ENCODE results near the gene RBM44. TPM values are rescaled to one million over a fixed set of nuclear protein-coding genes. Genes with fewer than 3 reads are reported as not detected.

Gene RBM44
- polyA plus RNA-seq, 1 donor from 2014 or later: 2.5 TPM

- Histone ChIP-seq H3K4me2 (ENCODE audit: low read length) (no peak overlapping the region), H3K27me3 (ENCODE audit: insufficient read depth, low read depth, low read length) (no peaks in the 10 kb centered on the region), H3K9me3 (ENCODE audit: low read length) (no peaks in the 10 kb centered on the region), H3K9me2 (ENCODE audit: insufficient read depth, low read length) (no peaks in the 10 kb centered on the region), H3K27ac (ENCODE audit: low read length) (no peak overlapping the region), H3F3A (ENCODE audit: insufficient read depth, low read length, poor library complexity, severe bottlenecking) (no peaks in the 10 kb centered on the region), H2AFZ (ENCODE audit: low read depth, low read length) (no peak overlapping the region), H3K4me3 (ENCODE audit: low read length) (no peak overlapping the region), H4K20me1 (ENCODE audit: insufficient read depth) (no peaks in the 10 kb centered on the region), H3K36me3 (ENCODE audit: insufficient read depth, low read length) (no peaks in the 10 kb centered on the region), H3K79me2 (replicated peaks; ENCODE audit: insufficient read depth, low read length) (no peaks in the 10 kb centered on the region), H3K9ac (ENCODE audit: low read length) (no peak overlapping the region)
- TF ChIP-seq, protein P1, sequence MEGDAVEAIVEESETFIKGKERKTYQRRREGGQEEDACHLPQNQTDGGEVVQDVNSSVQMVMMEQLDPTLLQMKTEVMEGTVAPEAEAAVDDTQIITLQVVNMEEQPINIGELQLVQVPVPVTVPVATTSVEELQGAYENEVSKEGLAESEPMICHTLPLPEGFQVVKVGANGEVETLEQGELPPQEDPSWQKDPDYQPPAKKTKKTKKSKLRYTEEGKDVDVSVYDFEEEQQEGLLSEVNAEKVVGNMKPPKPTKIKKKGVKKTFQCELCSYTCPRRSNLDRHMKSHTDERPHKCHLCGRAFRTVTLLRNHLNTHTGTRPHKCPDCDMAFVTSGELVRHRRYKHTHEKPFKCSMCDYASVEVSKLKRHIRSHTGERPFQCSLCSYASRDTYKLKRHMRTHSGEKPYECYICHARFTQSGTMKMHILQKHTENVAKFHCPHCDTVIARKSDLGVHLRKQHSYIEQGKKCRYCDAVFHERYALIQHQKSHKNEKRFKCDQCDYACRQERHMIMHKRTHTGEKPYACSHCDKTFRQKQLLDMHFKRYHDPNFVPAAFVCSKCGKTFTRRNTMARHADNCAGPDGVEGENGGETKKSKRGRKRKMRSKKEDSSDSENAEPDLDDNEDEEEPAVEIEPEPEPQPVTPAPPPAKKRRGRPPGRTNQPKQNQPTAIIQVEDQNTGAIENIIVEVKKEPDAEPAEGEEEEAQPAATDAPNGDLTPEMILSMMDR (IDR thresholded peaks at IDR 0.05; ENCODE audit: poor library complexity, severe bottlenecking): no peak
- TF ChIP-seq EZH2 (IDR thresholded peaks at IDR 0.05; ENCODE audit: borderline replicate concordance, insufficient read depth, low read length, poor library complexity, severe bottlenecking) (no peak), EP300 (conservative IDR thresholded peaks at IDR 0.05; ENCODE audit: poor library complexity, severe bottlenecking) (no peak), TAF1 (IDR thresholded peaks at IDR 0.05; ENCODE audit: low read depth) (no peak), POLR2AphosphoS5 (IDR thresholded peaks at IDR 0.05) (no peak), SMC3 (conservative IDR thresholded peaks at IDR 0.05; ENCODE audit: poor library complexity) (no peak), MXI1 (conservative IDR thresholded peaks at IDR 0.05; ENCODE audit: poor library complexity, severe bottlenecking) (no peak), RAD21 (conservative IDR thresholded peaks at IDR 0.05) (no peak), REST (IDR thresholded peaks at IDR 0.05; ENCODE audit: borderline replicate concordance) (no peak)
These were observed 76.9 kb downstream of the RBM44 start for GRCh38 chr2:237875256-237876060.

- Histone ChIP-seq H4K20me1 (ENCODE audit: insufficient read depth) (no peaks in the 10 kb centered on the region), H2AFZ (ENCODE audit: low read depth, low read length) (no peak overlapping the region), H3K4me3 (ENCODE audit: low read length) (no peak overlapping the region), H3K9me3 (ENCODE audit: low read length) (no peaks in the 10 kb centered on the region), H3K27ac (ENCODE audit: low read length) (no peak overlapping the region), H3K9ac (ENCODE audit: low read length) (no peak overlapping the region), H3K27me3 (ENCODE audit: insufficient read depth, low read depth, low read length) (no peaks in the 10 kb centered on the region), H3K9me2 (ENCODE audit: insufficient read depth, low read length) (no peaks in the 10 kb centered on the region), H3K4me2 (ENCODE audit: low read length) (no peak overlapping the region), H3F3A (ENCODE audit: insufficient read depth, low read length, poor library complexity, severe bottlenecking) (no peaks in the 10 kb centered on the region), H3K36me3 (ENCODE audit: insufficient read depth, low read length) (no peaks in the 10 kb centered on the region), H3K79me2 (replicated peaks; ENCODE audit: insufficient read depth, low read length) (no peaks in the 10 kb centered on the region)
- TF ChIP-seq, protein P1 (IDR thresholded peaks at IDR 0.05; ENCODE audit: poor library complexity, severe bottlenecking): no peak
- TF ChIP-seq EZH2 (IDR thresholded peaks at IDR 0.05; ENCODE audit: borderline replicate concordance, insufficient read depth, low read length, poor library complexity, severe bottlenecking): no peak
- TF ChIP-seq REST (IDR thresholded peaks at IDR 0.05; ENCODE audit: borderline replicate concordance): no peak
- TF ChIP-seq MXI1 (conservative IDR thresholded peaks at IDR 0.05; ENCODE audit: poor library complexity, severe bottlenecking): no peak
- no peak for TF ChIP-seq SMC3 (conservative IDR thresholded peaks at IDR 0.05; ENCODE audit: poor library complexity)
- no peak for TF ChIP-seq EP300 (conservative IDR thresholded peaks at IDR 0.05; ENCODE audit: poor library complexity, severe bottlenecking)
- TF ChIP-seq TAF1 (IDR thresholded peaks at IDR 0.05; ENCODE audit: low read depth): no peak
- TF ChIP-seq RAD21 (conservative IDR thresholded peaks at IDR 0.05): no peak
- no peak for TF ChIP-seq POLR2AphosphoS5 (IDR thresholded peaks at IDR 0.05)
These were observed 77.5 kb downstream of the RBM44 start for GRCh38 chr2:237876061-237876526.

All from neural cell (in vitro differentiated cells).